A204.1 (cell line): ENCODE measurements around the gene PRAMEF15.
"Not testable (repeated sequence)": the region's sequence is repeated elsewhere in the genome, so short reads cannot be mapped to it uniquely, and the experiment has no call there.

ENCODE experiments used
- FAIRE-seq: peaks from 2 replicates; lab custom pipeline; 2012; peaks lifted over from hg19 to GRCh38; lab: Jason Lieb, UNC

The PRAMEF15 gene

DNA sequence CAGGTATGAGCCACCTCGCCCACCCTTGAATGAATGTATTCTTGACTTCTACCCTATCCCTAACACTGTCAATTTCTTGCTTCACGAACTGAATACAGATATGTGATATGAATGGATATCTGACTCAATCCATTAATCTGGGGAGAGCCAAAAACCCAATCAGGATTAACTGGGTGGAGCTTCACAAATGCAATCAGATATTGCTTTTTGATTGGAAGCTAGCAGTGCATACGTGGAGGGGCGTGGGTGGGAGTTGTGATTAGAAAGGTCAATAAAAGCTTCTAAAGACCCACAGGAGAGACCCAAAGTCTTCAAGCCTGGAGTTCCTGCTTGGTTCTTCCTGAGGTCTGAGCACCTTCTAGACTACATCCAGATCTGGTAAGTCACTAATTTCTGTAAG is at the start of gene PRAMEF15:
Gene PRAMEF15 (plus strand): TSS at position 301 of the 400 bp plus-strand sequence. CDS start 2,827 bp downstream, outside the sequence.
- FAIRE-seq = not testable (repeated sequence)

DNA sequence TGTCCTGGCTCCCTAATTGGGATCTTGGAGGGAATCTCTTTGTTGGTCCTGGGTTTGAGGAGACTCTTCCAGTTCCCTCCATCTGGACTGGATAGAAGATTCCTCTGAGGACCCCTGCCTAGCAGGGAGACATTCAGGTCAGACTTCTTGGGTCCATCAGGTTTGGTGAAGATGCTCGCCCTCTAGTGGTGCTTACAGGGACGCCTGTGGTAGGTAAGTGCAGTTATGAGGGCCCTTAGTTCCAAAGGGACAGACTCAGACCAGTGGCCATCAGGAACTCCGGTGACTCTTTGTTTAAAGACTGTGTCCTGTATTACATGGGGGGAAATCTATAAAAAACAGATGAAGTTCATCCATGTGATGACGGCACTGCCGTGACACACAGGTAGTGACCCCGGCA is 38.4 kb upstream of the PRAMEF15 start:
- FAIRE-seq = not testable (repeated sequence)

DNA sequence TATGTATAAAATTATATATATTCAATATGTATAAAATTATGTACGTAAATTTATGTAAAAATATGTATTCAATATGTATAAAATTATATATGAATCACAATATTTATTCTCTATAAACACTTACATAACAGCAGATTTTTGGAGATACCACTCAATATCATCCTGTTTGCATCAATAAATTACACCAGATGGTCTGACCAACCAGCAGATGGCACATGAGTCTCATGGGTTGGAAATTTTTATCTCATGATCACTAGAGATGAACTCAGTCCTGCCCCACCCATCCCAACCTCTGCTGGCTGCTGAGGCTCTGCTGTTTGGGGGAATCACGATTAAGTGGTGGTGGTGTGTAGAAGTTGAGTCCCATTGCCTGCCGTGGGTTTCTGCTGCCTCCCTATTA is 35.8 kb upstream of the PRAMEF15 start:
- peak; percentile 95 for FAIRE-seq

DNA sequence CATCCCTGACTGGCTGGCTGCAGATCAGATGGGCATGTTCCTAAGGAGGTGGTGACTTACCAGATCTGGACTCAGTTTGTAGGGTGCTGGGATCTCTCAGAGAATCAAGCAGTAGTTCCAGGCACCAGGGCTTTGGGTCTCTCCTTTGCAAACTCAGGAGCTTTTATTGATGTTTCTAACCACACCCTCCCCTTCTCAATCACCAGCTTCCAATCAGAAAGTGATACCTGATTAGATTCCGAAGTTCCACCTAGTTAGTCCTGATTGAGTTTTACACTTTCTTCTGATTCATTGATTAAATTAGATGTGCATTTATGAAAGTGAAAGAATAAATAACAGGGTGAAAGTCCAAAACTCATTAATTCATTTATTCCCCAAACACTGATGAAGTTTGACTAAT is 30.3 kb upstream of the PRAMEF15 start, which contains the start of gene PRAMEF8:
Gene PRAMEF8 (minus strand): TSS at position 101 of the 400 bp plus-strand sequence. CDS start 1,046 bp downstream, outside the sequence.
- FAIRE-seq = not testable (repeated sequence)

GRCh38 chr1:13289030-13289429 is 26.4 kb upstream of the PRAMEF15 start:
- FAIRE-seq = not testable (repeated sequence)

DNA sequence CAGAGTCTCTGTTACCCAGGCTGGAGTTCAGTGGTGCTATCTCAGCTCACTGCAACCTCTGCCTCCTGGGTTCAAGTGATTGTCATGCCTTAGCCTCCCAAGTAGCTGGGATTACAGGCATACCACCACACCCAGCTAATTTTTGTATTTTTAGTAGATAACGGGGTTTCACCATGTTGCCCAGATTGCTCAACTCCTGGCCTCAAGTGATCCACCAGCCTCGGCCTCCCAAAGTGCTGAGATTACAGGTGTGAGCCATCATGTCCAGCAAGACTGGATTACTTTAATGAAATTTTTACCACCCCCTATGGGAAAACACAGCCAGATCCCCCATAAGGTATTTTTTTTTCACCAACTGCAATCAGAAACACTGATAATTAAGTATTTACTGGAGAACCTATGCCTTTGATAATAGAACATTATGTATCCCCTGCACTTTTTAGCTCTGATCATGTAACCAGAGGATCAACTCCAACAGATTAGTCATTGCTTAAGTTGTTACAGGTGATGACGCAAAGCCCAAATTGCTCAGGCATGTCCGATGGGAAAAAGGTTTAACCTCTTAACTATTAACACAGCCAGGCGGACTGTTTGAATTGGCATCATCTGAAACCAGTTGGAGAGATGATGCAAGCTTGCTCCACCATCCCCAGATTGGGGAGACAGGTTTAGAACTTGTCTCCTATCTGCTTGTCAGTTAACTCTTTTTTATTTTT is 18.0 kb upstream of the PRAMEF15 start:
- FAIRE-seq = not testable (repeated sequence)

- not testable (repeated sequence) for FAIRE-seq
Observed at GRCh38 chr1:13298699-13299098, 16.7 kb upstream of the PRAMEF15 start.

DNA sequence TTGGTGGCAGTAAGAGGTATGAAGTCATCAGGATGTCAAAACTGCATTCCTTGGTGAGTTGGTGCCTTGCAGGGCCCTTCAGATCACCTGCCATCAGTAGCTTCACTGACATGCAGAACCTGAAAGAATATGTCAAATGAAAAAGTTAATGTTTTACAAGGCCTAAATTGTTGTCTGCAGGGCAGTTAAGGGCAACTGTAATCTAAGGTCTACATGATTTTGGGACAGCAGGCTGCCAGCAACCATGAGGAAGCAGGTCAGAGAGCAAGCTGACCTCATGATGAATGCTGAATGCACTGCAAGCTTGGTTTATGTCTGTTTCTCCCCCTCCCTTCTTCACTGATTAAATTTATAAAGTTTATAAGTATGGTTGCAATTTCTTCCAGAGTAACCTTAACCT is 13.2 kb upstream of the PRAMEF15 start:
- FAIRE-seq = not testable (repeated sequence)

GRCh38 chr1:13303239-13303638 is 12.1 kb upstream of the PRAMEF15 start, which contains the start of gene PRAMEF33:
PRAMEF33 (plus strand) TSS chr1:13303539; CDS start chr1:13305955, 2,416 bp downstream.
- FAIRE-seq = not testable (repeated sequence)

GRCh38 chr1:13342496-13342895 is 27.1 kb downstream of the PRAMEF15 start:
- not testable (repeated sequence) for FAIRE-seq

DNA sequence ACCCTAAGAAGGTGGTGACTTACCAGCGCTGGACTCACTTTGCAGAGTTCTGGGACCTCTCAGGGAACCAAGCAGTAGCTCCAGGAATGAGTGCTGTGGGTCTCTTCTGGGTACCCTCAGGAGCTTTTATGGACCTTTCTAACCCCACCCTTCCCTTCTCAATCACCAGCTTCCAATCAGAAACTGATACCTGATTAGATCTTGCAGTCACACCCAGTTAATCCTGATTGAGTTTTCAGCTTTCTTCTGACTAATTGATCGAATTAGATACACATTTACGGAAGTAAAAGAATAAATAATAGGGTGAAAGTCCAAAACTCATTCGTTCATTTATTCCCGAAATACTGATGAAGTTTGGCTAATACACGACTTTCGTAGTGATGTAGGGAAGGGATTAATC is 31.7 kb downstream of the PRAMEF15 start, which contains the start of gene PRAMEF14:
Gene PRAMEF14 (minus strand): TSS at position 101 of the 400 bp plus-strand sequence. CDS start 1,820 bp downstream, outside the sequence.
- FAIRE-seq = not testable (repeated sequence)

- FAIRE-seq = not testable (repeated sequence)
Observed at GRCh38 chr1:13353476-13353875, 38.1 kb downstream of the PRAMEF15 start.

GRCh38 chr1:13354475-13354874 is 39.1 kb downstream of the PRAMEF15 start:
- not testable (repeated sequence) for FAIRE-seq

DNA sequence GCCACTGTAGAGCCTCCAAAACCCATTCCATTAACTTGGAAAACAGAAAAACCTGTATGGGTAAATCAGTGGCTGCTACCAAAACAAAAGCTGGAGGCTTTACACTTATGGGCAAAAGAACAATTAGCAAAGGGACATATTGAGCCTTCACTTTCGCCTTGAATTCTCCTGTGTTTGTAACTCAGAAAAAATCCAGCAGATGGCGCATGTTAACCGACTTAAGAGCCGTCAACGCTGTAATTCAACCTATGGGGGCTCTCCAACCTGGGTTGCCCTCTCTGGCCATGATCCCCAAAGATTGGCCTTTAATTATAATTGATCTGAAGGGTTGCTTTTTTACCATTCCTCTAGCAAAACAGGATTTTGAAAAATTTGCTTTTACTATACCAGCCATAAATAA is 41.4 kb downstream of the PRAMEF15 start:
- FAIRE-seq = not testable (repeated sequence)

DNA sequence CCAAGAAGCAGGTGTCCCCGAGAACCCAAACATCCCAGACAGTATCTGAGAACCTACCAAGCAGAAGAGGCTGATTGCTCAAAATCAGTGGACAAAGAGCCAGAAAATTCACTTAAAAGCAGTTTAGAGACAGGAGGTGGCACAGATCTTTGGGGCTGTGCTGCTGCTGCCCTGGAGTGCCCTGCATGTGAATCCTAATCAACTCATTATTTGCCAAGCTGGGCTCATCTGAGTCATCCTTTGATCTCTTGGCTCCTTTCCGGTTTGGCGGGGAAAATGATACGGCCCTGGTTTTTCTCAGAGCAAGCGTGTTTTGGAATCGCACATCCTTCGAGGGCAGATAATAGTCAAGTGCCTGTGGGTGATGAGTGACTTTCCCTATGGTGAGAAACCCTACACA is 47.0 kb downstream of the PRAMEF15 start:
- FAIRE-seq = not testable (repeated sequence)

DNA sequence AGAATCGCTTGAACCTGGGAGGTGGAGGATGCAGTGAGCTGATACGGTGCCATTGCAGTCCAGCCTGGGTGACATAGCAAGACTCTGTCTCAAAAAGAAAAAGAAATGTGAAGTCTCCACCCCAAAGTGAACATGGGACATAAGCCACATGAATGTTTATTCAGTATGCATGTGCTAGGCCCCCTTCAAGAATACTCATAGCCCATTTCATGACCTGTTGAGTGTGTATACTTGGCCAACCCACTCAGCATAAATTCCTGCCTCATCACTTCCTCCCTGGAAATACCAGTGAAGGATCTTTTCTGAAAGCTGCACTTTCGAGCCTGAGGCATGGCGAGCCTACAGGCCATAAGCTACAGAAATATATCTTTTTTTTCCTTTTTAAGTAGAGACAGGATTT is 49.5 kb downstream of the PRAMEF15 start:
- FAIRE-seq = not testable (repeated sequence)

- FAIRE-seq = not testable (repeated sequence)
Observed at GRCh38 chr1:13366536-13366935, 51.2 kb downstream of the PRAMEF15 start.

DNA sequence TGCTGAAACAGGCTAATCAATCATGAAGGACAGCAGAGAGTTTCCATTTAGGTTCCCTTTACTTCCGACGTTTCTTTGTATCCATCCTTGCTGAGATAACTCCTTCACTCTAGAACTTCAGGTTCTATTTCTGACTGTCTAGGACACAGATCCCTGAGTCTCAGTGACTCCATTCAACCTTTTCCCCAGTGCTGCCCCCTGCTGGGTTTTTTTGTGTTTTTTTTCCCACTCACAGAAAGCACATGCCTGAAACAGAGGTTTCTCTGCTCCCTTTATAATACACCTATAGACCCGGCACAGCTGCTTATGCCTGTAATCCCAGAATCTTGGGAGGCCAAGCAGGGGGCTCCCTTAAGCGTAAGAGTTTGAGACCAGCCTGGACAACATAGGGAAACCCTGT is 53.2 kb downstream of the PRAMEF15 start:
- FAIRE-seq = not testable (repeated sequence)
